HG02763 (cell line): ENCODE data around the gene ZMYND8.
"Not testable (repeated sequence)": the region's sequence is repeated elsewhere in the genome, so short reads cannot be mapped to it uniquely, and the experiment has no call there.

Experiments
- ATAC-seq: cut with Tn5 transposase; IDR thresholded peaks from one replicate; pipeline ENCODE4 v1.9.1; 2021; ENCODE audit warnings: mild to moderate bottlenecking, moderate library complexity; ENCODE audit not compliant: unreplicated experiment

ZMYND8 gene

GRCh38 chr20:47314647-47315338, 41.7 kb downstream of the ZMYND8 start:
- no peak for ATAC-seq

- ATAC-seq: no peak
These were observed 44.4 kb downstream of the ZMYND8 start for GRCh38 chr20:47311967-47312681.

- no peak for ATAC-seq
These were observed 45.3 kb downstream of the ZMYND8 start for GRCh38 chr20:47311211-47311610.

- ATAC-seq: no peak
These were observed 45.8 kb downstream of the ZMYND8 start for GRCh38 chr20:47310729-47311128.

- ATAC-seq: no peak
These were observed 46.6 kb downstream of the ZMYND8 start for GRCh38 chr20:47309806-47310426.

GRCh38 chr20:47309394-47309793, 47.1 kb downstream of the ZMYND8 start:
- no peak for ATAC-seq

- not testable (repeated sequence) for ATAC-seq
These were observed 48.9 kb downstream of the ZMYND8 start for GRCh38 chr20:47307569-47307968.

- ATAC-seq: no peak
These were observed 49.6 kb downstream of the ZMYND8 start for GRCh38 chr20:47306755-47307370.

- no peak for ATAC-seq
These were observed 50.4 kb downstream of the ZMYND8 start for GRCh38 chr20:47306095-47306494.

GRCh38 chr20:47305667-47306066, 50.8 kb downstream of the ZMYND8 start:
- no peak for ATAC-seq

GRCh38 chr20:47304287-47304686, 52.2 kb downstream of the ZMYND8 start:
- ATAC-seq: no peak

- no peak for ATAC-seq
These were observed 52.8 kb downstream of the ZMYND8 start for GRCh38 chr20:47303736-47304135.

- ATAC-seq: no peak
These were observed 56.4 kb downstream of the ZMYND8 start for GRCh38 chr20:47300071-47300470.

GRCh38 chr20:47298624-47299023, 57.9 kb downstream of the ZMYND8 start:
- no peak for ATAC-seq

GRCh38 chr20:47297746-47298145, 58.8 kb downstream of the ZMYND8 start:
- ATAC-seq: no peak

- ATAC-seq: no peak
These were observed 59.5 kb downstream of the ZMYND8 start for GRCh38 chr20:47296950-47297349.

GRCh38 chr20:47295921-47296426, 60.5 kb downstream of the ZMYND8 start:
- no peak for ATAC-seq

- no peak for ATAC-seq
These were observed 61.2 kb downstream of the ZMYND8 start for GRCh38 chr20:47295129-47295813.

GRCh38 chr20:47293631-47294030, 62.9 kb downstream of the ZMYND8 start:
- ATAC-seq: no peak

- no peak for ATAC-seq
These were observed 63.9 kb downstream of the ZMYND8 start for GRCh38 chr20:47292581-47292980.
